K562 (cell line): ENCODE results near the gene CRELD2. TPM values are rescaled to one million over a fixed set of nuclear protein-coding genes. Genes with fewer than 3 reads are reported as not detected.

Source experiments
- ATAC-seq: fragments of 200-7000 bp; cut with Tn5 transposase; 3 replicates; pipeline ENCODE4 v1.9.1; 2020; ENCODE audit warnings: moderate library complexity
- BruUV-seq: library from RNA; stranded (reverse); fragments of 400-500 nt; replicated peaks from 2 replicates; lab custom pipeline; 2021; lab: Mats Ljungman, UMichigan
- CTCF ChIA-PET: fragments of 300-600 bp; formaldehyde crosslinking; extraction: SDS; loops from one replicate; lab custom pipeline; 2021; ENCODE audit warnings: low intra/inter-chr PET ratio; lab: Yijun Ruan, JAX
- POLR2A ChIA-PET: fragments of 300-600, 350-650 bp; sonication (Branson Sonifier 250); formaldehyde crosslinking; extraction: SDS; loops from one replicate; lab custom pipeline; 2021; ENCODE audit warnings: antibody characterized with exemption, inconsistent platforms; lab: Yijun Ruan, JAX
- DNase-seq, 4 experiments: peaks; one replicate each; pipeline versions ENCODE4 v3.0.0 to v3.0.0-alpha.2; 2011 to 2018; ENCODE audit warnings: low spot score in 3 of 4, mixed read lengths in 3 of 4; ENCODE audit errors: extremely low read depth in 1 of 4
- FAIRE-seq: peaks from 2 replicates; lab custom pipeline; 2011; peaks lifted over from hg19 to GRCh38; lab: Jason Lieb, UNC
- H2AFZ ChIP-seq: 2 replicates; pipeline ENCODE4 v1.6.0; 2011; ENCODE audit warnings: low read depth, low read length, control low read depth, inconsistent platforms
- H3K27ac ChIP-seq: fragments of 200-600 bp; 3 replicates; pipeline ENCODE4 v1.8.0; 2011; ENCODE audit warnings: low read depth, mild to moderate bottlenecking, control low read depth, inconsistent platforms, low read length, moderate library complexity, mixed read lengths; ENCODE audit errors: extremely low read depth
- H3K27me3 ChIP-seq, 2 experiments: fragments of 300-600 bp in 1 of 2; 2 replicates in 1 of 2; 3 replicates in 1 of 2; pipeline versions ENCODE4 v1.6.0 to v1.8.0; 2011; ENCODE audit warnings: inconsistent platforms in 2 of 2, low read length in 2 of 2, mild to moderate bottlenecking in 1 of 2, mixed read lengths in 1 of 2, moderate library complexity in 1 of 2; ENCODE audit not compliant: control insufficient read depth in 2 of 2, insufficient read depth in 2 of 2
- H3K36me3 ChIP-seq: fragments of 300-600 bp; 3 replicates; pipeline ENCODE4 v1.8.0; 2011; ENCODE audit warnings: mild to moderate bottlenecking, low read length, inconsistent platforms; ENCODE audit not compliant: control insufficient read depth, insufficient read depth
- H3K4me1 ChIP-seq, 2 experiments: fragments of 200-600 bp in 1 of 2; replicated peaks in 1 of 2; 2 replicates in 1 of 2; 3 replicates in 1 of 2; pipeline versions ENCODE4 v1.5.1 to v1.8.0; 2011; ENCODE audit warnings: inconsistent platforms in 2 of 2, low read length in 2 of 2, mild to moderate bottlenecking in 1 of 2, mixed read lengths in 1 of 2, moderate library complexity in 1 of 2; ENCODE audit not compliant: control insufficient read depth in 2 of 2, insufficient read depth in 2 of 2
- H3K4me2 ChIP-seq: 2 replicates; pipeline ENCODE4 v1.6.1; 2011; ENCODE audit warnings: low read length, control low read depth, inconsistent platforms, mixed read lengths; ENCODE audit not compliant: insufficient read depth
- H3K4me3 ChIP-seq: fragments of 200-600 bp; sonication (generic), shearing (Covaris generic); 2 replicates; pipeline ENCODE4 v1.5.1; 2016; ENCODE audit warnings: control low read depth, inconsistent platforms
- H3K79me2 ChIP-seq: fragments of 200-600 bp; 3 replicates; pipeline ENCODE4 v1.8.0; 2011; ENCODE audit warnings: low read length, inconsistent platforms; ENCODE audit not compliant: control insufficient read depth, insufficient read depth
- H3K9ac ChIP-seq, 2 experiments: 2 replicates each; pipeline versions ENCODE4 v1.6.0 to v1.6.1; 2011; ENCODE audit warnings: low read depth in 2 of 2, low read length in 2 of 2, control low read depth in 1 of 2, inconsistent platforms in 1 of 2, mild to moderate bottlenecking in 1 of 2, mixed read lengths in 1 of 2; ENCODE audit not compliant: insufficient read depth in 1 of 2
- H3K9me1 ChIP-seq: one replicate; pipeline ENCODE4 v1.6.0; 2011; ENCODE audit warnings: inconsistent platforms, mild to moderate bottlenecking, low read length, moderate library complexity; ENCODE audit not compliant: control insufficient read depth, insufficient read depth
- H3K9me3 ChIP-seq: replicated peaks from 2 replicates; pipeline ENCODE4 v1.5.1; 2011; ENCODE audit warnings: low read depth, low read length, inconsistent platforms; ENCODE audit not compliant: control insufficient read depth, insufficient read depth
- H4K20me1 ChIP-seq: replicated peaks from 2 replicates; pipeline ENCODE4 v1.6.1; 2011; ENCODE audit warnings: low read length, inconsistent platforms, mixed read lengths; ENCODE audit not compliant: control insufficient read depth, insufficient read depth
- ADNP ChIP-seq: fragments of 200-800 bp; sonication (Bioruptor generic); IDR thresholded peaks from 2 replicates; pipeline ENCODE4 v1.6.1; 2016; ENCODE audit warnings: missing genetic modification characterization, missing compliant biosample characterization
- BHLHE40 ChIP-seq: IDR thresholded peaks from 2 replicates; pipeline ENCODE4 v1.6.1; 2011; ENCODE audit warnings: low read length, improper control_type of control experiment
- LCOR ChIP-seq: sonication (generic); formaldehyde crosslinking; IDR thresholded peaks from 2 replicates; pipeline ENCODE4 v1.8.0; 2022; ENCODE audit warnings: mild to moderate bottlenecking, missing genetic modification reagents
- NFXL1 ChIP-seq: fragments of 450-650 bp; formaldehyde crosslinking; IDR thresholded peaks from 2 replicates; pipeline ENCODE4 v1.4.0; 2021; ENCODE audit warnings: mild to moderate bottlenecking
- ZKSCAN8 ChIP-seq: fragments of 200-800 bp; sonication (Bioruptor generic); IDR thresholded peaks from 2 replicates; pipeline ENCODE4 v1.6.1; 2016; ENCODE audit warnings: missing genetic modification characterization, missing compliant biosample characterization
- ZNF146 ChIP-seq: IDR thresholded peaks from one replicate; pipeline ENCODE4 v1.6.1; 2018; ENCODE audit warnings: missing compliant biosample characterization; ENCODE audit not compliant: unreplicated experiment
- WGBS: fragments of 100-300 bp; shearing (Covaris generic); methylation state at CpG from one replicate; pipeline ENCODE4 v1.1.6; 2016; ENCODE audit warnings: low coverage, mixed read lengths; ENCODE audit not compliant: insufficient coverage; ENCODE audit errors: missing lambda C conversion rate; 5-methylcytosine and 5-hydroxymethylcytosine counted together
- in situ Hi-C: fragments of 300-500 bp; cut with MboI; formaldehyde crosslinking; loops from 4 replicates; pipeline ENCODE4 v1.15.0; 2018; ENCODE audit warnings: inconsistent platforms, mixed read lengths
- intact Hi-C: fragments of 100-400 bp; cut with micrococcal nuclease; formaldehyde crosslinking; loops from 2 replicates; pipeline ENCODE4 v1.14.2; 2022
- polyA plus RNA-seq, 8 experiments: library from polyadenylated mRNA; depleted of rRNA in 4 of 8; stranded (reverse) in 5 of 8; unstranded in 3 of 8; fragments of >200 nt; fragmentation: Nextera tagmentation in 2 of 8; fragmentation: Illumina TruSeq in 1 of 8; extraction: Ambion mirVana in 2 of 8; extraction: Trizol in 1 of 8; gene quantifications; 2 replicates each; pipeline versions ENCODE4 v1.2.1 to v1.2.3, GENCODE V29; 2011 to 2014; ENCODE audit warnings: inconsistent platforms in 1 of 8, missing spikeins in 1 of 8
- total RNA-seq, 7 experiments: library from RNA; depleted of rRNA in 6 of 7; stranded (reverse); fragments of >200 nt in 6 of 7; fragmentation: Illumina TruSeq in 2 of 7; extraction: Trizol in 2 of 7; gene quantifications; 2 replicates each; pipeline versions ENCODE4 v1.2.1 to v1.2.3, GENCODE V29; 2011 to 2021; ENCODE audit warnings: low replicate concordance in 1 of 7
- TF ChIP-seq, protein P1 (sequence below): fragments of 250-450 bp; sonication (Bioruptor Pico); IDR thresholded peaks from 2 replicates; pipeline ENCODE4 v1.5.1; 2021; ENCODE audit warnings: mild to moderate bottlenecking

CRELD2 gene
- total and polyA plus RNA-seq, 9 of the 15 experiments (the other 6 are each of a cell fraction or from before 2014, with no cell fraction given): 0.96 to 25.3 (median 8.8) TPM

GRCh38 chr22:49889071-49889470, 29.4 kb upstream of the CRELD2 start:
- Histone ChIP-seq H3K27ac (no peak overlapping the region), H3K27me3 (no peaks in the 10 kb centered on the region)
- in situ Hi-C loops: no loop called here
- BruUV-seq: no TSS peak
- no peak for TF ChIP-seq LCOR (CRISPR knock-in tag)
- TF ChIP-seq, protein P1, sequence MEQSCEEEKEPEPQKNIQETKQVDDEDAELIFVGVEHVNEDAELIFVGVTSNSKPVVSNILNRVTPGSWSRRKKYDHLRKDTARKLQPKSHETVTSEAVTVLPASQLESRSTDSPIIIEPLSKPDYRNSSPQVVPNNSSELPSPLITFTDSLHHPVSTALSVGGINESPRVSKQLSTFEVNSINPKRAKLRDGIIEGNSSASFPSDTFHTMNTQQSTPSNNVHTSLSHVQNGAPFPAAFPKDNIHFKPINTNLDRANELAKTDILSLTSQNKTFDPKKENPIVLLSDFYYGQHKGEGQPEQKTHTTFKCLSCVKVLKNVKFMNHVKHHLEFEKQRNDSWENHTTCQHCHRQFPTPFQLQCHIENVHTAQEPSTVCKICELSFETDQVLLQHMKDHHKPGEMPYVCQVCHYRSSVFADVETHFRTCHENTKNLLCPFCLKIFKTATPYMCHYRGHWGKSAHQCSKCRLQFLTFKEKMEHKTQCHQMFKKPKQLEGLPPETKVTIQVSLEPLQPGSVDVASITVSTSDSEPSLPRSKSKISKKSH (CRISPR knock-in tag): no peak
- TF ChIP-seq BHLHE40: no peak
- no peak for TF ChIP-seq ZKSCAN8
- no peak for TF ChIP-seq NFXL1 (CRISPR knock-in tag)
- no peak for TF ChIP-seq ZNF146 (CRISPR knock-in tag)
- no peak for TF ChIP-seq ADNP (tag)
- TF ChIP-seq, all 486 proteins: peak for 0
- FAIRE-seq: no peak
- Histone ChIP-seq H3K9me3 (peaks cover 7% of the 10 kb centered on the region), H3K9ac (no peak overlapping the region), H3K36me3 (peaks cover 45% of the 10 kb centered on the region; the same call in 2 of the 3 replicates), H3K9me1 (no peaks in the 10 kb centered on the region), H3K4me2 (no peak overlapping the region), H3K4me1 (no peaks in the 10 kb centered on the region; a peak in 1 of 5 replicates), H2AFZ (no peak overlapping the region), H3K79me2 (no peaks in the 10 kb centered on the region; the same call in 2 of the 3 replicates), H3K4me3 (no peak overlapping the region), H4K20me1 (no peaks in the 10 kb centered on the region)
- no peak for ATAC-seq
- intact Hi-C loops: no loop called here
- POLR2A ChIA-PET: interaction anchor here (0.6 kb wide), 1 partner anchor 47 kb away, joined by 3 read pairs; no protein-coding TSS in a partner anchor
- CTCF ChIA-PET: no interaction called here
- 87% methylated on average over 5 of the region's 5 CpGs for WGBS
- DNase-seq: no peak
